Tibial artery (tissue), 4 donors: ENCODE measurements around the gene RRAD.
A peak's percentile ranks its signal among the peaks of the same experiment; 100 is the strongest.

ENCODE experiments used
- DNase-seq, 2 donors: peaks; one replicate each; pipeline ENCODE4 v3.0.0-alpha.2; 2019
- H3K27ac ChIP-seq, 2 donors: fragments of 200-600 bp; sonication (generic) in 1 of 2; 1 replicate in 1 of 2; 2 replicates in 1 of 2; pipeline ENCODE4 v1.5.1; 2018 to 2019; ENCODE audit warnings: mild to moderate bottlenecking in 1 of 2
- H3K27me3 ChIP-seq, 2 donors: fragments of 200-600 bp; sonication (generic) in 1 of 2; one replicate each; pipeline versions ENCODE4 v1.5.1 to v1.6.0; 2016 to 2019
- H3K36me3 ChIP-seq, 3 donors: fragments of 200-600 bp; sonication (generic) in 2 of 3; one replicate each; pipeline ENCODE4 v1.5.1; 2016 to 2019; ENCODE audit warnings: mild to moderate bottlenecking in 2 of 3
- H3K4me1 ChIP-seq, 4 donors: fragments of 200-600 bp; sonication (generic) in 2 of 4; 1 replicate in 3 of 4; 2 replicates in 1 of 4; pipeline ENCODE4 v1.5.1; 2016 to 2019
- H3K4me3 ChIP-seq, 2 donors: fragments of 200-600 bp; sonication (generic) in 1 of 2; 1 replicate in 1 of 2; 2 replicates in 1 of 2; pipeline ENCODE4 v1.5.1; 2018 to 2019; ENCODE audit warnings: mild to moderate bottlenecking in 2 of 2
- H3K9me3 ChIP-seq, 3 donors: fragments of 200-600 bp; sonication (generic) in 1 of 3; one replicate each; pipeline ENCODE4 v1.5.1; 2016 to 2019
- CTCF ChIP-seq, 2 experiments: fragments of 200-600 bp in 1 of 2; fragments of 450-650 bp in 1 of 2; IDR thresholded peaks; one replicate each; pipeline ENCODE4 v1.5.1; 2017 to 2019; ENCODE audit warnings: antibody characterized with exemption in 2 of 2, mild to moderate bottlenecking in 1 of 2, moderate library complexity in 1 of 2
- intact Hi-C: fragments of 100-400 bp; cut with DNase I; formaldehyde crosslinking; loops from one replicate; pipeline ENCODE4 v1.15.0; 2023; ENCODE audit warnings: low total_unique reads

RRAD gene

GRCh38 chr16:66880288-66881013, 44.9 kb downstream of the RRAD start, which contains the start of gene PDP2:
PDP2 (plus strand) TSS chr16:66880515; CDS start chr16:66884285, 3,770 bp downstream.
- peaks cover 12 to 21% (median 13%) of the 10 kb centered on the region in 3 donors for H3K36me3 ChIP-seq
- H3K4me3 ChIP-seq, result peak within 1 kb of the TSS; percentile 80 to 97
- H3K27me3 ChIP-seq, result no peaks in the 10 kb centered on the region
- peaks cover 4 to 24% (median 15%) of the 10 kb centered on the region in 4 donors for H3K4me1 ChIP-seq
- peak within 1 kb of the TSS; percentile 78 to 84 for H3K27ac ChIP-seq
- no peaks in the 10 kb centered on the region for H3K9me3 ChIP-seq
- DNase-seq, result peak; percentile 97 to 98
- no peak for TF ChIP-seq CTCF (IDR thresholded peaks at IDR 0.05)
- intact Hi-C loops, result loop anchor here (5.0 kb wide), 1 partner anchor 282 kb away; the partner anchor contains the start of gene HSF4

GRCh38 chr16:66878067-66878466, 47.3 kb downstream of the RRAD start:
- H3K4me3 ChIP-seq, result no peak overlapping the region
- no peaks in the 10 kb centered on the region for H3K9me3 ChIP-seq
- no peak for DNase-seq
- no peaks in the 10 kb centered on the region for H3K36me3 ChIP-seq
- no peak overlapping the region for H3K27ac ChIP-seq
- no peak for TF ChIP-seq CTCF (IDR thresholded peaks at IDR 0.05)
- no peaks in the 10 kb centered on the region for H3K27me3 ChIP-seq
- intact Hi-C loops, result loop anchor here (10.0 kb wide), 1 partner anchor 333 kb away; no protein-coding TSS in a partner anchor
- peaks cover 4 to 39% (median 22%) of the 10 kb centered on the region in 4 donors for H3K4me1 ChIP-seq

- Histone ChIP-seq H3K27ac (peak overlapping the region; percentile 36 to 68), H3K4me3 (no peak overlapping the region), H3K27me3 (no peaks in the 10 kb centered on the region), H3K9me3 (no peaks in the 10 kb centered on the region), H3K4me1 (peaks cover 0 to 23% (median 13%) of the 10 kb centered on the region in 4 donors), H3K36me3 (no peaks in the 10 kb centered on the region)
- intact Hi-C loops, result loop anchor here (10.0 kb wide), 1 partner anchor 329 kb away; no protein-coding TSS in a partner anchor
- no peak for DNase-seq
- TF ChIP-seq CTCF (IDR thresholded peaks at IDR 0.05), result no peak
Observed at GRCh38 chr16:66874079-66874775, 51.1 kb downstream of the RRAD start.

- H3K4me3 ChIP-seq, result no peak overlapping the region
- no peak for TF ChIP-seq CTCF (IDR thresholded peaks at IDR 0.05)
- H3K4me1 ChIP-seq, result peaks cover 0 to 23% (median 13%) of the 10 kb centered on the region in 4 donors
- H3K9me3 ChIP-seq, result no peaks in the 10 kb centered on the region
- H3K36me3 ChIP-seq, result no peaks in the 10 kb centered on the region
- intact Hi-C loops, result loop anchor here (10.0 kb wide), 1 partner anchor 329 kb away; no protein-coding TSS in a partner anchor
- H3K27ac ChIP-seq, result peak overlapping the region; percentile 68 to 75
- no peaks in the 10 kb centered on the region for H3K27me3 ChIP-seq
- no peak for DNase-seq
Observed at GRCh38 chr16:66873685-66874055, 51.7 kb downstream of the RRAD start.

GRCh38 chr16:66872943-66873684, 52.2 kb downstream of the RRAD start:
- intact Hi-C loops, result loop anchor here (10.0 kb wide), 1 partner anchor 328 kb away; no protein-coding TSS in a partner anchor

More at GRCh38 chr16:66872943-66873684, 52.2 kb downstream of the RRAD start:
- Histone ChIP-seq H3K27me3 (no peaks in the 10 kb centered on the region), H3K36me3 (no peaks in the 10 kb centered on the region), H3K9me3 (no peaks in the 10 kb centered on the region), H3K4me1 (peaks cover 0 to 23% (median 13%) of the 10 kb centered on the region in 4 donors), H3K4me3 (peak overlapping the region; percentile 37 to 45), H3K27ac (peak overlapping the region; percentile 68 to 75)
- peak; percentile 92 to 93 for TF ChIP-seq CTCF (IDR thresholded peaks at IDR 0.05)
- peak; percentile 88 to 95 for DNase-seq
